Trophoblast cell (in vitro differentiated cells and primary cell): ENCODE results near the gene TTLL12.

Experiments
- DNase-seq, 2 donors: peaks; one replicate each; pipeline ENCODE4 v3.0.0-alpha.2; 2016
- H2AFZ ChIP-seq: 2 replicates; pipeline ENCODE4 v1.6.1; 2013; ENCODE audit warnings: low read length, moderate library complexity, mild to moderate bottlenecking; ENCODE audit not compliant: insufficient read depth, poor library complexity
- H2AK5ac ChIP-seq: 2 replicates; pipeline ENCODE4 v1.6.1; 2013; ENCODE audit warnings: mild to moderate bottlenecking, low read length
- H2BK120ac ChIP-seq: 2 replicates; pipeline ENCODE4 v1.6.1; 2013; ENCODE audit warnings: low read length, mild to moderate bottlenecking, moderate library complexity; ENCODE audit not compliant: insufficient read depth, poor library complexity
- H2BK12ac ChIP-seq: 2 replicates; pipeline ENCODE4 v1.6.1; 2013; ENCODE audit warnings: mild to moderate bottlenecking, low read length, moderate library complexity
- H2BK5ac ChIP-seq: 2 replicates; pipeline ENCODE4 v1.6.1; 2013; ENCODE audit warnings: low read length, low read depth, moderate library complexity, mild to moderate bottlenecking; ENCODE audit not compliant: poor library complexity
- H3K14ac ChIP-seq: 2 replicates; pipeline ENCODE4 v1.6.1; 2013; ENCODE audit warnings: mild to moderate bottlenecking, low read length
- H3K18ac ChIP-seq: 2 replicates; pipeline ENCODE4 v1.6.1; 2013; ENCODE audit warnings: mild to moderate bottlenecking, low read length
- H3K23ac ChIP-seq: 2 replicates; pipeline ENCODE4 v1.6.1; 2013; ENCODE audit warnings: low read length
- H3K27ac ChIP-seq: 2 replicates; pipeline ENCODE4 v1.5.1; 2013; ENCODE audit warnings: low read depth, mild to moderate bottlenecking, inconsistent platforms, low read length, moderate library complexity
- H3K27me3 ChIP-seq: 2 replicates; pipeline ENCODE4 v1.6.1; 2013; ENCODE audit warnings: inconsistent platforms, mild to moderate bottlenecking, low read length, moderate library complexity; ENCODE audit not compliant: insufficient read depth
- H3K36me3 ChIP-seq, 2 experiments: 1 replicate in 1 of 2; 2 replicates in 1 of 2; pipeline ENCODE4 v1.6.1; 2013; ENCODE audit warnings: low read length in 2 of 2, mild to moderate bottlenecking in 2 of 2, moderate library complexity in 1 of 2; ENCODE audit not compliant: insufficient read depth in 2 of 2, control insufficient read depth in 1 of 2
- H3K4ac ChIP-seq: 2 replicates; pipeline ENCODE4 v1.6.1; 2013; ENCODE audit warnings: low read depth, mild to moderate bottlenecking, low read length, moderate library complexity
- H3K4me1 ChIP-seq, 2 experiments: 1 replicate in 1 of 2; 2 replicates in 1 of 2; pipeline ENCODE4 v1.6.1; 2013; ENCODE audit warnings: low read length in 2 of 2, mild to moderate bottlenecking in 2 of 2, moderate library complexity in 1 of 2; ENCODE audit not compliant: insufficient read depth in 2 of 2, control insufficient read depth in 1 of 2
- H3K4me2 ChIP-seq: 2 replicates; pipeline ENCODE4 v1.6.1; 2013; ENCODE audit warnings: inconsistent platforms, mild to moderate bottlenecking, low read length, moderate library complexity
- H3K4me3 ChIP-seq: 2 replicates; pipeline ENCODE4 v1.5.1; 2013; ENCODE audit warnings: mild to moderate bottlenecking, low read depth, low read length, inconsistent platforms
- H3K79me1 ChIP-seq: one replicate; pipeline ENCODE4 v1.6.1; 2013; ENCODE audit warnings: low read length
- H3K79me2 ChIP-seq: 2 replicates; pipeline ENCODE4 v1.6.1; 2013; ENCODE audit warnings: low read length, mild to moderate bottlenecking; ENCODE audit not compliant: control insufficient read depth, insufficient read depth, poor library complexity
- H3K9ac ChIP-seq: 2 replicates; pipeline ENCODE4 v1.6.1; 2013; ENCODE audit warnings: mild to moderate bottlenecking, low read length
- H3K9me3 ChIP-seq: 2 replicates; pipeline ENCODE4 v1.6.1; 2013; ENCODE audit warnings: low read depth, mild to moderate bottlenecking, control low read depth, inconsistent platforms, low read length; ENCODE audit not compliant: insufficient read depth
- H4K12ac ChIP-seq: 2 replicates; pipeline ENCODE4 v1.6.1; 2013; ENCODE audit warnings: low read depth, mild to moderate bottlenecking, low read length, moderate library complexity
- H4K8ac ChIP-seq: 2 replicates; pipeline ENCODE4 v1.6.1; 2013; ENCODE audit warnings: low read depth, mild to moderate bottlenecking, low read length, moderate library complexity
- H4K91ac ChIP-seq: one replicate; pipeline ENCODE4 v1.6.1; 2013; ENCODE audit warnings: low read depth, mild to moderate bottlenecking, low read length, moderate library complexity
- WGBS: extraction: QIAGEN DNeasy Blood & Tissue Kit; methylation state at CpG from one replicate; pipeline ENCODE4 v1.1.7; 2013; ENCODE audit warnings: missing lambda C conversion rate; ENCODE audit not compliant: insufficient read length, insufficient coverage; ENCODE audit errors: extremely low coverage; 5-methylcytosine and 5-hydroxymethylcytosine counted together

The TTLL12 gene

GRCh38 chr22:43187171-43188099 is 501 bp upstream of the TTLL12 start:
- H2BK120ac ChIP-seq, result peak overlapping the region; percentile 88
- H3K9me3 ChIP-seq, result peaks cover 4% of the 10 kb centered on the region
- peak overlapping the region; percentile 96 for H4K12ac ChIP-seq
- peak overlapping the region; percentile 91 for H2AFZ ChIP-seq
- H3K4me1 ChIP-seq, result peaks cover 6 to 12% of the 10 kb centered on the region in 2 experiments
- H3K4me3 ChIP-seq, result peak overlapping the region; percentile 33
- peak overlapping the region; percentile 84 for H3K4ac ChIP-seq
- no peaks in the 10 kb centered on the region for H3K27me3 ChIP-seq
- WGBS, result no CpG with 5 or more reads among the region's 86 CpGs
- H3K14ac ChIP-seq, result peak overlapping the region; percentile 91
- H2AK5ac ChIP-seq, result peak overlapping the region; percentile 88
- peak overlapping the region; percentile 58 for H3K4me2 ChIP-seq
- H3K79me1 ChIP-seq, result peaks cover 9% of the 10 kb centered on the region
- peak; percentile 89 to 96 for DNase-seq
- H3K27ac ChIP-seq, result peak overlapping the region; percentile 71
- no peak overlapping the region for H3K23ac ChIP-seq
- peak overlapping the region; percentile 99 for H4K8ac ChIP-seq
- H4K91ac ChIP-seq, result peak overlapping the region; percentile 88
- H3K9ac ChIP-seq, result no peak overlapping the region
- peak overlapping the region; percentile 41 for H2BK12ac ChIP-seq
- peak overlapping the region; percentile 73 for H2BK5ac ChIP-seq
- peaks cover 0 to 1% of the 10 kb centered on the region in 2 experiments for H3K36me3 ChIP-seq
- H3K79me2 ChIP-seq, result peaks cover 9% of the 10 kb centered on the region
- peak overlapping the region; percentile 84 for H3K18ac ChIP-seq

GRCh38 chr22:43185860-43186261 is 1.1 kb downstream of the TTLL12 start:
- Histone ChIP-seq H4K8ac (peak overlapping the region; percentile 1), H3K27me3 (no peaks in the 10 kb centered on the region), H2BK5ac (no peak overlapping the region), H2BK120ac (no peak overlapping the region), H3K9ac (no peak overlapping the region), H3K14ac (no peak overlapping the region), H3K18ac (no peak overlapping the region), H3K4me2 (peak overlapping the region; percentile 96), H3K4me1 (peaks cover 6 to 12% of the 10 kb centered on the region in 2 experiments), H4K91ac (no peak overlapping the region), H3K9me3 (peaks cover 3% of the 10 kb centered on the region), H3K4ac (no peak overlapping the region), H2AFZ (no peak overlapping the region), H3K4me3 (no peak overlapping the region), H2BK12ac (no peak overlapping the region), H3K36me3 (peaks cover 3 to 9% of the 10 kb centered on the region in 2 experiments), H3K27ac (no peak overlapping the region), H3K23ac (no peak overlapping the region), H2AK5ac (no peak overlapping the region), H3K79me2 (peaks cover 9% of the 10 kb centered on the region), H4K12ac (no peak overlapping the region), H3K79me1 (peaks cover 9% of the 10 kb centered on the region)
- peak in 1 of 2 donors; percentile 7 for DNase-seq
- WGBS, result no CpG with 5 or more reads among the region's 12 CpGs

GRCh38 chr22:43183496-43184277 is 3.2 kb downstream of the TTLL12 start:
- Histone ChIP-seq H3K23ac (no peak overlapping the region), H3K27me3 (no peaks in the 10 kb centered on the region), H3K4me1 (peaks cover 6 to 12% of the 10 kb centered on the region in 2 experiments), H3K36me3 (peaks cover 21 to 27% of the 10 kb centered on the region in 2 experiments), H3K14ac (no peak overlapping the region), H3K4me2 (no peak overlapping the region), H3K4me3 (no peak overlapping the region), H4K91ac (no peak overlapping the region), H3K18ac (no peak overlapping the region), H3K79me2 (peaks cover 9% of the 10 kb centered on the region), H3K4ac (no peak overlapping the region), H3K9ac (no peak overlapping the region), H4K8ac (no peak overlapping the region), H2BK120ac (no peak overlapping the region), H2BK5ac (no peak overlapping the region), H2AK5ac (no peak overlapping the region), H4K12ac (no peak overlapping the region), H3K27ac (no peak overlapping the region), H2AFZ (no peak overlapping the region), H2BK12ac (no peak overlapping the region), H3K79me1 (peaks cover 9% of the 10 kb centered on the region), H3K9me3 (peaks cover 2% of the 10 kb centered on the region)
- no CpG with 5 or more reads among the region's 12 CpGs for whole genome bisulfite sequencing
- no peak for DNase-seq

GRCh38 chr22:43182726-43183125 is 4.2 kb downstream of the TTLL12 start:
- H3K27ac ChIP-seq, result no peak overlapping the region
- H3K9ac ChIP-seq, result no peak overlapping the region
- no peaks in the 10 kb centered on the region for H3K27me3 ChIP-seq
- no peak overlapping the region for H3K4me2 ChIP-seq
- no CpG with 5 or more reads among the region's 17 CpGs for WGBS
- no peak overlapping the region for H3K14ac ChIP-seq
- H2BK120ac ChIP-seq, result no peak overlapping the region
- no peak overlapping the region for H3K18ac ChIP-seq
- H3K79me1 ChIP-seq, result peaks cover 7% of the 10 kb centered on the region
- H2AFZ ChIP-seq, result no peak overlapping the region
- no peak overlapping the region for H4K12ac ChIP-seq
- no peak overlapping the region for H3K4ac ChIP-seq
- H2BK12ac ChIP-seq, result no peak overlapping the region
- peaks cover 6 to 12% of the 10 kb centered on the region in 2 experiments for H3K4me1 ChIP-seq
- no peak overlapping the region for H4K8ac ChIP-seq
- H3K36me3 ChIP-seq, result peaks cover 21 to 30% of the 10 kb centered on the region in 2 experiments
- H4K91ac ChIP-seq, result no peak overlapping the region
- H2AK5ac ChIP-seq, result no peak overlapping the region
- H3K23ac ChIP-seq, result no peak overlapping the region
- H3K9me3 ChIP-seq, result peaks cover 2% of the 10 kb centered on the region
- DNase-seq, result no peak
- H3K4me3 ChIP-seq, result no peak overlapping the region
- H2BK5ac ChIP-seq, result no peak overlapping the region
- peaks cover 7% of the 10 kb centered on the region for H3K79me2 ChIP-seq
